ENCODE measurements around the gene CAMKK2. TPM values are rescaled to one million over a fixed set of nuclear protein-coding genes. Genes with fewer than 3 reads are reported as not detected.

CAMKK2 gene
- total and polyA plus RNA-seq, 12 donors = 7.5 to 42.9 (median 27.8) TPM

DNA sequence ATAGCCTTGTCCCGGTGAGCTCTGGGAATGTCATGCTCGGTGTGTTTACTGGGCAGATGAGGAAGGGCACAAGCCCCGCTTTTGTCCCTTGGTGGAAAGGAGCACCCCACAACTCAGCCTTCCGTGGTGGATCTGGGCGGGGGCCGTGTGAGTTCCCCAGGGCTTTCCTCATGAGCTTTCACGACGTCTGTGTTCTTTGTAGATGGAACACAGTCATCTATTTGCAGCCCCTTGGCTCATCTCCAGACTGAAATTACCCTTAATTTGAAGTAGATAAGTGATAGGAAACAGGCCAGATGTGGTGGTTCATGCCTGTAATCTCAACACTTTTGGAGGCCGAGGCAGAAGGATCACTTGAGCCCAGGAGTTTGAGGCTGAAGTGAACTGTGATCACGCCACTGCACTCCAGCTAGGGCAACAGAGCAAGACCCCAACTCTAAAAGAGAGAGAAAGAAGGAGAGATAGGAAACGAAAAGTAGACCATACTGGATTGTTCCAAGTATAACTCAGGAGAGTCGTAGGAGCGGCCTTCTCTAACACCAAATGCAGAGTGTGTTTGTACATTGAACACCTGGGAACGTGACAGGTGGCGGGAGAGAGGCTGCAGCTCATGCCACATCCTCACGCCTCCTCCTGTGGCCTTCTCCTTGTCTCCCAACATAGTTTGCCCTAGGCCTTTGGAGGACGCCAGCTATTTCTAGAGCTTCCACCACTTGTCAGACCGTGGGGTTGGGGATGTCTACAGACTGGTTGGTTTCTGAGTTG is 77.7 kb downstream of the CAMKK2 start:
- no peak for DNase-seq
- Histone ChIP-seq H3K27ac (no peak overlapping the region), H3K4me3 (no peak overlapping the region), H3K9me3 (replicated peaks in 1 of 3) (no peaks in the 10 kb centered on the region), H3K27me3 (no peaks in the 10 kb centered on the region), H3K36me3 (replicated peaks in 1 of 2) (peaks cover 0 to 23% of the 10 kb centered on the region in 2 donors), H3K4me1 (replicated peaks in 1 of 2) (peaks cover 10 to 30% of the 10 kb centered on the region in 2 donors)
- WGBS, 4 donors = 83 to 91% (median 91%) methylated on average over 16 to 18 of the region's 18 CpGs
- intact Hi-C loops (cut with DNase I) = no loop called here
- TF ChIP-seq, protein P1, sequence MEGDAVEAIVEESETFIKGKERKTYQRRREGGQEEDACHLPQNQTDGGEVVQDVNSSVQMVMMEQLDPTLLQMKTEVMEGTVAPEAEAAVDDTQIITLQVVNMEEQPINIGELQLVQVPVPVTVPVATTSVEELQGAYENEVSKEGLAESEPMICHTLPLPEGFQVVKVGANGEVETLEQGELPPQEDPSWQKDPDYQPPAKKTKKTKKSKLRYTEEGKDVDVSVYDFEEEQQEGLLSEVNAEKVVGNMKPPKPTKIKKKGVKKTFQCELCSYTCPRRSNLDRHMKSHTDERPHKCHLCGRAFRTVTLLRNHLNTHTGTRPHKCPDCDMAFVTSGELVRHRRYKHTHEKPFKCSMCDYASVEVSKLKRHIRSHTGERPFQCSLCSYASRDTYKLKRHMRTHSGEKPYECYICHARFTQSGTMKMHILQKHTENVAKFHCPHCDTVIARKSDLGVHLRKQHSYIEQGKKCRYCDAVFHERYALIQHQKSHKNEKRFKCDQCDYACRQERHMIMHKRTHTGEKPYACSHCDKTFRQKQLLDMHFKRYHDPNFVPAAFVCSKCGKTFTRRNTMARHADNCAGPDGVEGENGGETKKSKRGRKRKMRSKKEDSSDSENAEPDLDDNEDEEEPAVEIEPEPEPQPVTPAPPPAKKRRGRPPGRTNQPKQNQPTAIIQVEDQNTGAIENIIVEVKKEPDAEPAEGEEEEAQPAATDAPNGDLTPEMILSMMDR (IDR thresholded peaks at IDR 0.05) = no peak
- TF ChIP-seq POLR2A (IDR thresholded peaks at IDR 0.05) = no peak

DNA sequence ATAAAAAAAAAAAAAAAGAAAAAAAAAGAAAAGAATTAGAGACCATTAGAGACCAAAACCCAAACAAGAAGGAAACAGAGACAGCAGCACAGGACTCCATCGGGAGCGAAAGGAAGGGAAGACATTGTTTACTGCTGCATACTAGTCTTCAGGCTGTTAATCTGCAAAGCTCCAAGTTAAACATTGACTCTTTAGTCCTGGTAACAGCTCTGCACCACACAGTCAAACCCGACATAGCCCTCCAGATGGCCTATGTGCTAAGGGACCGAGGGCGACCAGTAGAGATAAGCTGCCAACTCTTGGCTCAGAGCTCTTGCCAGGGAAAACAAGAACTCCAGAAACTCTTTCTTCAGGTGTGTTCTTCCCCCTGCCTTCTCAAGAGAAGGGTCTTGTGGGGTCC is 78.7 kb downstream of the CAMKK2 start:
- no peak for TF ChIP-seq POLR2A (IDR thresholded peaks at IDR 0.05)
- TF ChIP-seq, protein P1 (IDR thresholded peaks at IDR 0.05) = no peak
- H3K27me3 ChIP-seq = no peaks in the 10 kb centered on the region
- H3K27ac ChIP-seq = no peak overlapping the region
- intact Hi-C loops (cut with DNase I) = no loop called here
- no peak for DNase-seq
- H3K9me3 ChIP-seq (replicated peaks in 1 of 3) = no peaks in the 10 kb centered on the region
- no peak overlapping the region for H3K4me3 ChIP-seq
- H3K36me3 ChIP-seq (replicated peaks in 1 of 2) = peaks cover 0 to 18% of the 10 kb centered on the region in 2 donors
- H3K4me1 ChIP-seq (replicated peaks in 1 of 2) = peaks cover 10 to 35% of the 10 kb centered on the region in 2 donors
- WGBS, 4 donors = 93 to 98% (median 96%) methylated on average over 5 of the region's 5 CpGs

DNA sequence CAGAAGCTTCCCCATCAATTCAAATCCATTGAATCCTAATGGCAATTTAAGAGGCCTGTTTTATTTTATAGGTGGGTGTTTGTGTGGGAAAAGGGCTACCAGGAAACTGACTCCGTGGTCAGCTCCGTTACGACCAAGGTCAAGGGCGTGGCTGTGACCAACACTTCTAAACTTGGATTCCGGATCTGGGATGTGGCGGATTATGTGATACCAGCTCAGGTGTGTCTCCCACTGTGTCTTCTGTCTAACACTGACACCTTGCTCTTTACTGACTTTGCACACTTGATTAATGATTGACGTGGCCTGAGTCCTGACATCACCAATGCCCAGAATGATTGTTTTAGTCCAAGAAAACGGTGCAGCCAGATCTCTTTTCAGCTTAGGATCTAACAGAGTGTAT is 79.4 kb downstream of the CAMKK2 start:
- Histone ChIP-seq H3K4me1 (replicated peaks in 1 of 2) (peaks cover 10 to 35% of the 10 kb centered on the region in 2 donors), H3K27me3 (no peaks in the 10 kb centered on the region), H3K4me3 (no peak overlapping the region), H3K9me3 (replicated peaks in 1 of 3) (no peaks in the 10 kb centered on the region), H3K27ac (no peak overlapping the region), H3K36me3 (replicated peaks in 1 of 2) (peaks cover 0 to 16% of the 10 kb centered on the region in 2 donors)
- 72 to 82% (median 76%) methylated on average over 8 of the region's 8 CpGs for WGBS, 4 donors
- intact Hi-C loops (cut with DNase I) = no loop called here
- TF ChIP-seq, protein P1 (IDR thresholded peaks at IDR 0.05) = no peak
- no peak for TF ChIP-seq POLR2A (IDR thresholded peaks at IDR 0.05)
- no peak for DNase-seq

DNA sequence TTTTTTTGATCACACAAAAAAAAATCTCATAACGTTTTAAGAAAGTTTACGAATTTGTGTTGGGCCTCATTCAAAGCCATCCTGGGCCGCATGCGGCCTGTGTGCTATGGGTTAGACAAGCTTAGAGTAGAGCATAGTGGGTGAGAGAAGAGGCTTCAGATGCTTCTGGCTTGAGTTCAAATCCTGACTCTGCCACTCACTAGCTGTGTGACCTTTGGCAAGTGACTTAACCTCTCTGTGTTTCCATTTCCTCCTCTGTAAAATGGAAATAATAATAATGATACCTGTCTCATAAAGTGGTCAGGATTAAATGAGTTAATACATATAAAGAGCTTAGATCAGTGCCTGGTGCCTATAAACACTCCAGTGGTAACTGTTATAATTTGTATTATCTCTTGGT is 80.4 kb downstream of the CAMKK2 start:
- intact Hi-C loops (cut with DNase I) = no loop called here

More for the DNA sequence above, 80.4 kb downstream of the CAMKK2 start:
- DNase-seq = no peak
- no peak overlapping the region for H3K4me3 ChIP-seq
- peaks cover 10 to 39% of the 10 kb centered on the region in 2 donors for H3K4me1 ChIP-seq (replicated peaks in 1 of 2)
- WGBS, 4 donors = 95 to 98% (median 97%) methylated on average over 4 of the region's 4 CpGs
- H3K36me3 ChIP-seq (replicated peaks in 1 of 2) = peaks cover 0 to 11% of the 10 kb centered on the region in 2 donors
- no peaks in the 10 kb centered on the region for H3K27me3 ChIP-seq
- H3K9me3 ChIP-seq (replicated peaks in 1 of 3) = no peaks in the 10 kb centered on the region
- TF ChIP-seq POLR2A (IDR thresholded peaks at IDR 0.05) = no peak
- TF ChIP-seq, protein P1 (IDR thresholded peaks at IDR 0.05) = no peak
- no peak overlapping the region for H3K27ac ChIP-seq
